ENCODE data around the gene VPREB3.

Gene VPREB3

GRCh38 chr22:23755711-23756110 lies 1.5 kb upstream of the VPREB3 start:
- TF ChIP-seq CTCF (IDR thresholded peaks at IDR 0.05; ENCODE audit: insufficient read depth, low read length, missing control alignments): no peak
- no peak for DNase-seq (ENCODE audit: low read depth, low spot score)
- CTCF ChIA-PET: interaction anchor here (0.8 to 2.0 kb wide), 3 partner anchors 10 to 26 kb away, joined by 4 to 5 read pairs (median 4); no protein-coding TSS in a partner anchor
- no peak overlapping the region for H3K4me3 ChIP-seq (ENCODE audit: low read depth, low read length)
- POLR2A ChIA-PET: no interaction called here

- H3K4me3 ChIP-seq (ENCODE audit: low read depth, low read length): no peak overlapping the region
- DNase-seq (ENCODE audit: low read depth, low spot score): no peak
- ChIA-PET CTCF (interaction anchor here (0.8 to 2.0 kb wide), 3 partner anchors 11 to 27 kb away, joined by 4 to 5 read pairs (median 4); no protein-coding TSS in a partner anchor), POLR2A (interaction anchor here (0.5 kb wide), 1 partner anchor 23 kb away, joined by 3 read pairs; no protein-coding TSS in a partner anchor)
- no peak for TF ChIP-seq CTCF (IDR thresholded peaks at IDR 0.05; ENCODE audit: insufficient read depth, low read length, missing control alignments)
These were observed 883 bp upstream of the VPREB3 start for GRCh38 chr22:23754980-23755636.

- TF ChIP-seq CTCF (IDR thresholded peaks at IDR 0.05; ENCODE audit: insufficient read depth, low read length, missing control alignments): no peak
- DNase-seq (ENCODE audit: low read depth, low spot score): no peak
- no peak overlapping the region for H3K4me3 ChIP-seq (ENCODE audit: low read depth, low read length)
- CTCF ChIA-PET: interaction anchor here (0.8 kb wide), 1 partner anchor 9 kb away, joined by 4 read pairs; the partner anchor contains the start of gene C22orf15
- POLR2A ChIA-PET: no interaction called here
These were observed 840 bp downstream of the VPREB3 start for GRCh38 chr22:23753385-23753784.

GRCh38 chr22:23752750-23753149 lies 1.5 kb downstream of the VPREB3 start:
- CTCF ChIA-PET: interaction anchor here (0.8 kb wide), 1 partner anchor 10 kb away, joined by 4 read pairs; the partner anchor contains the start of gene C22orf15

GRCh38 chr22:23752090-23752691 lies 2.0 kb downstream of the VPREB3 start:
- ChIA-PET POLR2A (no interaction called here), CTCF (no interaction called here)
- no peak overlapping the region for H3K4me3 ChIP-seq (ENCODE audit: low read depth, low read length)
- DNase-seq (ENCODE audit: low read depth, low spot score): no peak
- no peak for TF ChIP-seq CTCF (IDR thresholded peaks at IDR 0.05; ENCODE audit: insufficient read depth, low read length, missing control alignments)

More at GRCh38 chr22:23752750-23753149, 1.5 kb downstream of the VPREB3 start:
- no peak overlapping the region for H3K4me3 ChIP-seq (ENCODE audit: low read depth, low read length)
- POLR2A ChIA-PET: no interaction called here
- no peak for TF ChIP-seq CTCF (IDR thresholded peaks at IDR 0.05; ENCODE audit: insufficient read depth, low read length, missing control alignments)
- DNase-seq (ENCODE audit: low read depth, low spot score): no peak

GRCh38 chr22:23751441-23751996 lies 2.7 kb downstream of the VPREB3 start:
- no peak for TF ChIP-seq CTCF (IDR thresholded peaks at IDR 0.05; ENCODE audit: insufficient read depth, low read length, missing control alignments)
- peak overlapping the region; percentile 78 for H3K4me3 ChIP-seq (ENCODE audit: low read depth, low read length)
- ChIA-PET POLR2A (no interaction called here), CTCF (interaction anchor here (0.9 to 1.0 kb wide), 2 partner anchors 12 to 14 kb away, joined by 3 read pairs; no protein-coding TSS in a partner anchor)
- no peak for DNase-seq (ENCODE audit: low read depth, low spot score)

All from AG04449 (cell line).